Prostate gland (tissue), 2 donors: ENCODE measurements around the gene CHRNA4. TPM values are rescaled to one million over a fixed set of nuclear protein-coding genes. Genes with fewer than 3 reads are reported as not detected.

Source experiments
- DNase-seq: peaks from one replicate; pipeline ENCODE4 v3.0.0-alpha.2; 2019; ENCODE audit warnings: low spot score
- H3K27ac ChIP-seq, 2 donors: fragments of 200-600 bp; sonication (generic); 2 replicates each; pipeline ENCODE4 v1.5.1; 2017 to 2019
- H3K27me3 ChIP-seq: fragments of 200-600 bp; sonication (generic); replicated peaks from 2 replicates; pipeline ENCODE4 v1.5.1; 2019; ENCODE audit not compliant: insufficient read depth
- H3K36me3 ChIP-seq, 2 donors: fragments of 200-600 bp; sonication (generic); 1 replicate in 1 of 2; 2 replicates in 1 of 2; pipeline versions ENCODE4 v1.5.1 to v1.8.1; 2017 to 2019
- H3K4me1 ChIP-seq: fragments of 200-600 bp; sonication (generic); replicated peaks from 2 replicates; pipeline ENCODE4 v1.5.1; 2019
- H3K4me3 ChIP-seq, 2 donors: fragments of 200-600 bp; sonication (generic); 2 replicates each; pipeline ENCODE4 v1.5.1; 2017 to 2019
- H3K9me3 ChIP-seq: fragments of 200-600 bp; sonication (generic); 2 replicates; pipeline ENCODE4 v1.5.1; 2017
- POLR2A ChIP-seq: fragments of 450-650 bp; IDR thresholded peaks from one replicate; pipeline ENCODE4 v1.6.1; 2016; ENCODE audit warnings: antibody characterized with exemption, mild to moderate bottlenecking
- POLR2AphosphoS5 ChIP-seq: sonication (generic); formaldehyde crosslinking; IDR thresholded peaks from one replicate; pipeline ENCODE4 v1.6.1; 2017; ENCODE audit warnings: antibody characterized with exemption
- WGBS: methylation state at CpG from one replicate; pipeline ENCODE4 v1.1.5; 2018; 5-methylcytosine and 5-hydroxymethylcytosine counted together
- intact Hi-C: fragments of 100-400 bp; cut with DNase I; formaldehyde crosslinking; loops from one replicate; pipeline ENCODE4 v1.14.2; 2022
- total RNA-seq, 2 donors: library from RNA; depleted of rRNA; stranded (reverse); fragments of >200 nt; gene quantifications; one replicate each; pipeline ENCODE4 v1.1.0, GENCODE V29; 2016
- TF ChIP-seq, protein P1 (sequence below), 4 experiments: fragments of 200-600 bp in 2 of 4; fragments of 450-650 bp in 2 of 4; sonication (generic) in 2 of 4; IDR thresholded peaks; 1 replicate in 3 of 4; 2 replicates in 1 of 4; pipeline ENCODE4 v1.5.1; 2016 to 2019; ENCODE audit warnings: antibody characterized with exemption in 4 of 4, mild to moderate bottlenecking in 2 of 4, moderate library complexity in 2 of 4

CHRNA4 gene
- total RNA-seq, 2 donors from 2014 or later = 7.2 TPM; not detected in 1

DNA sequence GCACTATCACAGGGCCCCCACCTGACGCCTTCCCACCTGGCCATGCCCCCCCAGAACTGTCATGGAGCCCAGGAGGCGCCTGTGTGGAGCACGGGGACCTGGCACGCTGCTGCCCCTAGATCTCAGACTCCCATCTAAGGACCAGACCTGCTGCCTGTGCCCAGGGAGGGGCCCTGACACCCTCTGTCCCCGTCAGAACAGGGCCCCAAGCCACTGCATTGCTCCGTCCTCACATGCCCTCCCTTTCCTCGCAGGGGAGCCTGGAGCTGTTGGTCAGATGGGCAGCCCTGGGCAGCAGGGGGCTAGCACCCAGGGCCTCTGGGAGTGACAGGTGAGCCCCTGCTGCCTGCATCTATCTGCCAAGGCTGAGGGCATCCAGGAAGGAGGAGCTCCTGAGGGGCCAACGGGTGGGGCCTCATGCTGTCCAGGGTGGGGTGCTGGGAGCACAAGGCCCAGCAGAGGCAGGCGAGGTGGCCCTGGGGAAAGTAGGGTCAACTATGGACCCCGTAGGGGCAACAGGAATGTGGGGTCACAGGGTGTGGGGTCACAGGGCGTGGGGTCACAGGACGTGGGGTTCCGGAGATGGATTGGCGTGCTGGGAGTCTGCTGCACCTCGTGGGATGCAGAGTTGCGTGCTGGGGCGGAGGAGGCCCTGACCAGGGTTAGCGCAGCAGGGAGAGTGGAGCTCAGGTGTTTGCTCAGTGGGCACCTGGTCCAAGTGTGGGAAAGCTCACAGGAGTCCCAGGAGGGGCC is 31.6 kb downstream of the CHRNA4 start:
- Histone ChIP-seq H3K27me3 (no peaks in the 10 kb centered on the region), H3K36me3 (no peaks in the 10 kb centered on the region), H3K9me3 (no peaks in the 10 kb centered on the region), H3K27ac (no peak overlapping the region), H3K4me3 (no peak overlapping the region), H3K4me1 (no peaks in the 10 kb centered on the region)
- intact Hi-C loops = no loop called here
- TF ChIP-seq POLR2A (no peak), POLR2AphosphoS5 (no peak)
- TF ChIP-seq, protein P1, sequence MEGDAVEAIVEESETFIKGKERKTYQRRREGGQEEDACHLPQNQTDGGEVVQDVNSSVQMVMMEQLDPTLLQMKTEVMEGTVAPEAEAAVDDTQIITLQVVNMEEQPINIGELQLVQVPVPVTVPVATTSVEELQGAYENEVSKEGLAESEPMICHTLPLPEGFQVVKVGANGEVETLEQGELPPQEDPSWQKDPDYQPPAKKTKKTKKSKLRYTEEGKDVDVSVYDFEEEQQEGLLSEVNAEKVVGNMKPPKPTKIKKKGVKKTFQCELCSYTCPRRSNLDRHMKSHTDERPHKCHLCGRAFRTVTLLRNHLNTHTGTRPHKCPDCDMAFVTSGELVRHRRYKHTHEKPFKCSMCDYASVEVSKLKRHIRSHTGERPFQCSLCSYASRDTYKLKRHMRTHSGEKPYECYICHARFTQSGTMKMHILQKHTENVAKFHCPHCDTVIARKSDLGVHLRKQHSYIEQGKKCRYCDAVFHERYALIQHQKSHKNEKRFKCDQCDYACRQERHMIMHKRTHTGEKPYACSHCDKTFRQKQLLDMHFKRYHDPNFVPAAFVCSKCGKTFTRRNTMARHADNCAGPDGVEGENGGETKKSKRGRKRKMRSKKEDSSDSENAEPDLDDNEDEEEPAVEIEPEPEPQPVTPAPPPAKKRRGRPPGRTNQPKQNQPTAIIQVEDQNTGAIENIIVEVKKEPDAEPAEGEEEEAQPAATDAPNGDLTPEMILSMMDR (IDR thresholded peaks at IDR 0.05) = no peak
- DNase-seq = no peak
- 91% methylated on average over 18 of the region's 18 CpGs for WGBS

DNA sequence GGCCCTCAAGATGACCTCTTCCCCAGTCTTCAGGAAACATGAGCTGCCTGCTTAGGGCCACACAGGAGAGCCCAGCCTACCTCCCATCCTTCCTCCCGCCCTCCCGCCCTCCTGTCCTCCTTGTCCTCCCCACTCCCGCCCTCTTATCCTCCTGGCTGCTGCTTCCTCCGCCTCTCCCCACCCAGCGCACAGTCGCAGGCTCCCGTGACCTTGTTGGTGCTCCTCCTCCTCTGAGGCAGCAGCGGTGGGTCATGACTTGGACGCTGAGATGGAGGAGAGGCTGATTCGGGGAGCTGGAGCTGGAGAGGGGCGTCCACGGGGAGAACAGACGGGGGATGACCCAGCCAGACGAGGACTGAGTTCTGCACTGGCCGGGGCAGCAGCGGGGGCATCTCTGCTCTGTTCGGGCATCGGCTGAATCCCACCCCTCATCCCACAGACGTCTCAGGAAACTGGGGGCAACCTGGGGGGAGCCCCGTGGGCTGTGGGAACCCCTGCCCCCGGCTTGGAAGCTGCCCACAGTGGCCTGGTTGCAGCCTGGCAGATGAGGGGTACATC is 32.4 kb downstream of the CHRNA4 start:
- Histone ChIP-seq H3K4me1 (no peaks in the 10 kb centered on the region), H3K27me3 (no peaks in the 10 kb centered on the region), H3K27ac (no peak overlapping the region), H3K4me3 (no peak overlapping the region), H3K36me3 (no peaks in the 10 kb centered on the region), H3K9me3 (no peaks in the 10 kb centered on the region)
- no peak for DNase-seq
- intact Hi-C loops = no loop called here
- TF ChIP-seq POLR2A (no peak), POLR2AphosphoS5 (no peak)
- TF ChIP-seq, protein P1 (IDR thresholded peaks at IDR 0.05) = no peak
- 80% methylated on average over 21 of the region's 21 CpGs for WGBS

DNA sequence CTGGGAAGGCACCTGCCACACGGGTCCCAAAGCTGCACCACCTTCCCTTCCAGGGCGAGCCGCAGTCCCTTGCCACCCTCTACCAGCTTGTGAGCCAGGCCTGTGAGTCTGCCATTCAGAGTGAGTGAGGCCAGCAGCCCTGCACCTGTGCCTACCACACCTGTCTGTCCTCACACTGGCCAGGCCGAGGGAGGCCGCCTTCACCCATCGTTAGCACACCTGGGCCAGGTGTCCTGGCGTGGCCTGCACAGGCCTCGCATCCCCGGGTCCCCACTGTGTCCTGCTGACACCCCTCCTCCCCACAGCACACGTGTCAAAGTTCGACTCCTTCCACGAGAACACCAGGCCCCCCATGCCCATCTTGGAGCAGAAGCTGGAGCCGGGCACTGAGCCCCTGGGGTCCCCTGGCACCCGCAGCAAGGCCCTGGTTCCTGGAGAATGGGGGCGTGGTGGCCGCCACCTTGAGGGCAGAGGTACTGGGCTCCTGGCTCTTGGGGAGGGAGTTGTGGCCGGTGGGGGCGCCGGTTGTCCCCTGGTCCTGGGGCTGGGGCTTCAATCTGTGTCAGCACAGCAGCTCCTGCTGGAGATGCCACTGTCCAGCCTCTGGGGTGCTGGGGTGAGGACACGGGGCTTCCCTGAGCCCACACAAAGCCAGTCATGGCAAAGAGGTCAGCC is 33.0 kb downstream of the CHRNA4 start:
- DNase-seq = no peak
- Histone ChIP-seq H3K27ac (no peak overlapping the region), H3K4me1 (no peaks in the 10 kb centered on the region), H3K9me3 (no peaks in the 10 kb centered on the region), H3K4me3 (no peak overlapping the region), H3K27me3 (no peaks in the 10 kb centered on the region), H3K36me3 (no peaks in the 10 kb centered on the region)
- intact Hi-C loops = no loop called here
- 88% methylated on average over 15 of the region's 20 CpGs for WGBS
- no peak for TF ChIP-seq POLR2A
- no peak for TF ChIP-seq POLR2AphosphoS5
- TF ChIP-seq, protein P1 (IDR thresholded peaks at IDR 0.05) = no peak

DNA sequence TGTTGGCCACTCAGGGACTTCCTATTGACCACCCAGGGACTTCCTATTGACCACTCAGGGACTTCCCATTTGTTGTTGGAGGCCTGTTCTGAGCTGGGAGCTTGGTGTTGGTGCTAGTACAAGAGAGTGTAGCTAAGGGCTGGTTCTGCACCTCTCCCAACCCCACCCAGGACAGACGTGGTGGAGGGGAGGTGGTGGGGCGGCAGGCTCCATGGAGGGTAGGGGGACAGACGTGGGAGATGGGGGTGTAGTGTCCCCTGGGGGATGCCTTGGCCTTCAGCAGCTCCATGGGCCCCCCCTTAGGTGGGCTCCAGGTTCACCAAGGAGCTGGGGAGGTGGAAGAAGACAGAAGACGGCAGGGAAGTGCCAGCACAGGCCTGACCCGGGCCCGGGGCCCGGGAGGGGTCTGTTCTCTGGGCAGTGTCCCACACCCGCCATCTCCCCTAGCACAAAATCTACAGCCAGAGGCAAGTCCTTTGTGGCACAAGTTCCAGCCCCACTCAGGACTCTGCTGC is 33.9 kb downstream of the CHRNA4 start:
- H3K27me3 ChIP-seq = no peaks in the 10 kb centered on the region
- H3K9me3 ChIP-seq = no peaks in the 10 kb centered on the region
- H3K36me3 ChIP-seq = no peaks in the 10 kb centered on the region
- H3K4me1 ChIP-seq = no peaks in the 10 kb centered on the region
- H3K27ac ChIP-seq = no peak overlapping the region
- intact Hi-C loops = no loop called here
- no peak for TF ChIP-seq POLR2A
- TF ChIP-seq POLR2AphosphoS5 = no peak
- TF ChIP-seq, protein P1 (IDR thresholded peaks at IDR 0.05) = no peak
- DNase-seq = no peak
- H3K4me3 ChIP-seq = no peak overlapping the region
- WGBS = 91% methylated on average over 8 of the region's 8 CpGs
